Measurements from ENCODE around the gene SMARCA1.
"Not testable (repeated sequence)": the region's sequence is repeated elsewhere in the genome, so short reads cannot be mapped to it uniquely, and the experiment has no call there.

The SMARCA1 gene

GRCh38 chrX:129523079-129523911 is at the start of gene SMARCA1:
SMARCA1 (minus strand) TSS chrX:129523490; CDS start chrX:129523370, 120 bp downstream.
- Histone ChIP-seq H3K27me3 (ENCODE audit: control insufficient read depth, insufficient read depth, low read length) (no peaks in the 10 kb centered on the region), H3K9ac (ENCODE audit: low read length) (peak within 1 kb of the TSS; percentile 39), H3K4me1 (ENCODE audit: control insufficient read depth, insufficient read depth, low read length) (peaks cover under 1% of the 10 kb centered on the region), H3K27ac (ENCODE audit: low read depth, low read length) (peak within 1 kb of the TSS; percentile 92), H3K4me3 (ENCODE audit: low read length) (peak within 1 kb of the TSS; percentile 68), H3K36me3 (ENCODE audit: control insufficient read depth, insufficient read depth, low read length) (no peaks in the 10 kb centered on the region)

- Histone ChIP-seq H3K27ac (ENCODE audit: low read depth, low read length) (no peak overlapping the region), H3K36me3 (ENCODE audit: control insufficient read depth, insufficient read depth, low read length) (no peaks in the 10 kb centered on the region), H3K27me3 (ENCODE audit: control insufficient read depth, insufficient read depth, low read length) (no peaks in the 10 kb centered on the region), H3K9ac (ENCODE audit: low read length) (no peak overlapping the region), H3K4me3 (ENCODE audit: low read length) (no peak overlapping the region), H3K4me1 (ENCODE audit: control insufficient read depth, insufficient read depth, low read length) (no peaks in the 10 kb centered on the region)
Observed at GRCh38 chrX:129572422-129572821, 49.1 kb upstream of the SMARCA1 start.

GRCh38 chrX:129568349-129568748 is 45.1 kb upstream of the SMARCA1 start:
- H3K36me3 ChIP-seq (ENCODE audit: control insufficient read depth, insufficient read depth, low read length), result no peaks in the 10 kb centered on the region
- no peak overlapping the region for H3K27ac ChIP-seq (ENCODE audit: low read depth, low read length)
- no peak overlapping the region for H3K9ac ChIP-seq (ENCODE audit: low read length)
- no peak overlapping the region for H3K4me3 ChIP-seq (ENCODE audit: low read length)
- H3K4me1 ChIP-seq (ENCODE audit: control insufficient read depth, insufficient read depth, low read length), result peaks cover 3% of the 10 kb centered on the region
- no peaks in the 10 kb centered on the region for H3K27me3 ChIP-seq (ENCODE audit: control insufficient read depth, insufficient read depth, low read length)

GRCh38 chrX:129566073-129566472 is 42.8 kb upstream of the SMARCA1 start:
- Histone ChIP-seq H3K4me3 (ENCODE audit: low read length) (no peak overlapping the region), H3K9ac (ENCODE audit: low read length) (no peak overlapping the region), H3K27ac (ENCODE audit: low read depth, low read length) (no peak overlapping the region), H3K27me3 (ENCODE audit: control insufficient read depth, insufficient read depth, low read length) (no peaks in the 10 kb centered on the region), H3K36me3 (ENCODE audit: control insufficient read depth, insufficient read depth, low read length) (peaks cover 4% of the 10 kb centered on the region), H3K4me1 (ENCODE audit: control insufficient read depth, insufficient read depth, low read length) (peaks cover 3% of the 10 kb centered on the region)

GRCh38 chrX:129565046-129565650 is 41.9 kb upstream of the SMARCA1 start:
- Histone ChIP-seq H3K4me1 (ENCODE audit: control insufficient read depth, insufficient read depth, low read length) (peaks cover 3% of the 10 kb centered on the region), H3K9ac (ENCODE audit: low read length) (no peak overlapping the region), H3K27ac (ENCODE audit: low read depth, low read length) (no peak overlapping the region), H3K36me3 (ENCODE audit: control insufficient read depth, insufficient read depth, low read length) (peaks cover 4% of the 10 kb centered on the region), H3K27me3 (ENCODE audit: control insufficient read depth, insufficient read depth, low read length) (no peaks in the 10 kb centered on the region), H3K4me3 (ENCODE audit: low read length) (no peak overlapping the region)

GRCh38 chrX:129564345-129564744 is 41.1 kb upstream of the SMARCA1 start:
- not testable (repeated sequence) for H3K4me1 ChIP-seq (ENCODE audit: control insufficient read depth, insufficient read depth, low read length); H3K4me3 ChIP-seq (ENCODE audit: low read length); H3K27ac ChIP-seq (ENCODE audit: low read depth, low read length); H3K27me3 ChIP-seq (ENCODE audit: control insufficient read depth, insufficient read depth, low read length); H3K36me3 ChIP-seq (ENCODE audit: control insufficient read depth, insufficient read depth, low read length); H3K9ac ChIP-seq (ENCODE audit: low read length)

- Histone ChIP-seq H3K4me1 (ENCODE audit: control insufficient read depth, insufficient read depth, low read length) (peaks cover 3% of the 10 kb centered on the region), H3K9ac (ENCODE audit: low read length) (no peak overlapping the region), H3K4me3 (ENCODE audit: low read length) (no peak overlapping the region), H3K27ac (ENCODE audit: low read depth, low read length) (no peak overlapping the region), H3K27me3 (ENCODE audit: control insufficient read depth, insufficient read depth, low read length) (no peaks in the 10 kb centered on the region), H3K36me3 (ENCODE audit: control insufficient read depth, insufficient read depth, low read length) (peaks cover 4% of the 10 kb centered on the region)
Observed at GRCh38 chrX:129561453-129561852, 38.2 kb upstream of the SMARCA1 start.

GRCh38 chrX:129559783-129560182 is 36.5 kb upstream of the SMARCA1 start:
- Histone ChIP-seq H3K4me3 (ENCODE audit: low read length) (no peak overlapping the region), H3K9ac (ENCODE audit: low read length) (no peak overlapping the region), H3K36me3 (ENCODE audit: control insufficient read depth, insufficient read depth, low read length) (peaks cover 4% of the 10 kb centered on the region), H3K27me3 (ENCODE audit: control insufficient read depth, insufficient read depth, low read length) (no peaks in the 10 kb centered on the region), H3K27ac (ENCODE audit: low read depth, low read length) (no peak overlapping the region), H3K4me1 (ENCODE audit: control insufficient read depth, insufficient read depth, low read length) (no peaks in the 10 kb centered on the region)

GRCh38 chrX:129557844-129558480 is 34.7 kb upstream of the SMARCA1 start:
- peaks cover 4% of the 10 kb centered on the region for H3K36me3 ChIP-seq (ENCODE audit: control insufficient read depth, insufficient read depth, low read length)
- H3K27me3 ChIP-seq (ENCODE audit: control insufficient read depth, insufficient read depth, low read length), result no peaks in the 10 kb centered on the region
- H3K4me1 ChIP-seq (ENCODE audit: control insufficient read depth, insufficient read depth, low read length), result no peaks in the 10 kb centered on the region
- H3K27ac ChIP-seq (ENCODE audit: low read depth, low read length), result no peak overlapping the region
- H3K4me3 ChIP-seq (ENCODE audit: low read length), result no peak overlapping the region
- no peak overlapping the region for H3K9ac ChIP-seq (ENCODE audit: low read length)

- H3K9ac ChIP-seq (ENCODE audit: low read length), result no peak overlapping the region
- H3K27ac ChIP-seq (ENCODE audit: low read depth, low read length), result no peak overlapping the region
- no peaks in the 10 kb centered on the region for H3K27me3 ChIP-seq (ENCODE audit: control insufficient read depth, insufficient read depth, low read length)
- no peaks in the 10 kb centered on the region for H3K4me1 ChIP-seq (ENCODE audit: control insufficient read depth, insufficient read depth, low read length)
- no peaks in the 10 kb centered on the region for H3K36me3 ChIP-seq (ENCODE audit: control insufficient read depth, insufficient read depth, low read length)
- H3K4me3 ChIP-seq (ENCODE audit: low read length), result no peak overlapping the region
Observed at GRCh38 chrX:129556806-129557315, 33.6 kb upstream of the SMARCA1 start.

- H3K36me3 ChIP-seq (ENCODE audit: control insufficient read depth, insufficient read depth, low read length); H3K4me1 ChIP-seq (ENCODE audit: control insufficient read depth, insufficient read depth, low read length); H3K27ac ChIP-seq (ENCODE audit: low read depth, low read length); H3K27me3 ChIP-seq (ENCODE audit: control insufficient read depth, insufficient read depth, low read length); H3K4me3 ChIP-seq (ENCODE audit: low read length); H3K9ac ChIP-seq (ENCODE audit: low read length): not testable (repeated sequence)
Observed at GRCh38 chrX:129554816-129555215, 31.5 kb upstream of the SMARCA1 start.

- Histone ChIP-seq H3K9ac (ENCODE audit: low read length) (no peak overlapping the region), H3K36me3 (ENCODE audit: control insufficient read depth, insufficient read depth, low read length) (no peaks in the 10 kb centered on the region), H3K4me1 (ENCODE audit: control insufficient read depth, insufficient read depth, low read length) (no peaks in the 10 kb centered on the region), H3K4me3 (ENCODE audit: low read length) (no peak overlapping the region), H3K27ac (ENCODE audit: low read depth, low read length) (no peak overlapping the region), H3K27me3 (ENCODE audit: control insufficient read depth, insufficient read depth, low read length) (no peaks in the 10 kb centered on the region)
Observed at GRCh38 chrX:129553619-129554288, 30.5 kb upstream of the SMARCA1 start.
